Right lobe of liver (tissue), 6 donors: ENCODE measurements around the gene HDC. TPM values are rescaled to one million over a fixed set of nuclear protein-coding genes. Genes with fewer than 3 reads are reported as not detected.

Experiments
- ATAC-seq, 4 donors: fragments of 200-7000 bp; cut with Tn5 transposase; one replicate each; pipeline ENCODE4 v1.9.1; 2020; ENCODE audit warnings: mild to moderate bottlenecking in 4 of 4, moderate library complexity in 4 of 4
- DNase-seq, 3 donors: peaks; one replicate each; pipeline ENCODE4 v3.0.0-alpha.2; 2020
- H3K27ac ChIP-seq, 3 donors: fragments of 200-600 bp; one replicate each; pipeline ENCODE4 v1.8.0; 2022
- H3K27me3 ChIP-seq, 2 donors: fragments of 200-600 bp; one replicate each; pipeline ENCODE4 v1.8.0; 2022
- H3K36me3 ChIP-seq, 4 donors: fragments of 200-600 bp; sonication (generic) in 1 of 4; one replicate each; pipeline versions ENCODE4 v1.5.1 to v1.8.0; 2017 to 2022; ENCODE audit warnings: control low read depth in 1 of 4
- H3K4me1 ChIP-seq, 4 donors: fragments of 200-600 bp; sonication (generic) in 1 of 4; one replicate each; pipeline versions ENCODE4 v1.5.1 to v1.8.0; 2017 to 2022; ENCODE audit warnings: control low read depth in 1 of 4
- H3K4me3 ChIP-seq, 3 donors: fragments of 200-600 bp; one replicate each; pipeline ENCODE4 v1.8.0; 2022
- H3K9me3 ChIP-seq, 4 donors: fragments of 200-600 bp; sonication (generic) in 1 of 4; one replicate each; pipeline versions ENCODE4 v1.5.1 to v1.8.0; 2017 to 2022; ENCODE audit warnings: control low read depth in 1 of 4
- POLR2A ChIP-seq: fragments of 450-650 bp; IDR thresholded peaks from one replicate; pipeline ENCODE4 v1.6.1; 2017; ENCODE audit warnings: antibody characterized with exemption, mild to moderate bottlenecking
- WGBS: methylation state at CpG from one replicate; pipeline ENCODE4 v1.1.6; 2018; ENCODE audit warnings: low coverage, low lambda C conversion rate; ENCODE audit not compliant: insufficient coverage; ENCODE audit errors: missing lambda C conversion rate; 5-methylcytosine and 5-hydroxymethylcytosine counted together
- intact Hi-C, 2 donors: fragments of 100-400 bp; cut with DNase I; formaldehyde crosslinking; loops; one replicate each; pipeline versions ENCODE4 v1.11.2 to v1.14.1; 2022
- total RNA-seq, 6 experiments: library from RNA; depleted of rRNA in 2 of 6; stranded (reverse); fragments of >200 nt in 2 of 6; fragmentation: NEBNext Ultra II Directional in 3 of 6; extraction: Animal tissue kit (Norgen Biotek cat#: 25700) in 3 of 6; gene quantifications; one replicate each; pipeline versions ENCODE4 v1.1.0 to v1.2.4, GENCODE V29; 2016 to 2023
- TF ChIP-seq, protein P1 (sequence below), 4 donors: fragments of 200-600 bp in 3 of 4; fragments of 450-650 bp in 1 of 4; IDR thresholded peaks; one replicate each; pipeline versions ENCODE4 v1.5.1 to v1.8.0; 2016 to 2022; ENCODE audit warnings: antibody characterized with exemption in 4 of 4, mild to moderate bottlenecking in 2 of 4
- donor health status: DM: no; HTN: yes; CAD: no.
- donor health status: DM: no; HTN: no; CAD: no.
- donor health status: DM: no; HTN: no; CAD: no.
- donor health status: DM: no; HTN: yes; CAD: no.
- donor health status: DM: no; HTN: yes; CAD: no.

The HDC gene
- total RNA-seq, 6 experiments from 2014 or later = 0.26 to 0.47 (median 0.34) TPM; not detected in 3

GRCh38 chr15:50287324-50288116 is 22.0 kb upstream of the HDC start:
- Histone ChIP-seq H3K4me1 (no peaks in the 10 kb centered on the region), H3K27me3 (no peaks in the 10 kb centered on the region), H3K27ac (no peak overlapping the region), H3K4me3 (no peak overlapping the region), H3K9me3 (no peaks in the 10 kb centered on the region), H3K36me3 (peaks cover 0 to 8% (median 0%) of the 10 kb centered on the region in 4 donors)
- TF ChIP-seq, protein P1, sequence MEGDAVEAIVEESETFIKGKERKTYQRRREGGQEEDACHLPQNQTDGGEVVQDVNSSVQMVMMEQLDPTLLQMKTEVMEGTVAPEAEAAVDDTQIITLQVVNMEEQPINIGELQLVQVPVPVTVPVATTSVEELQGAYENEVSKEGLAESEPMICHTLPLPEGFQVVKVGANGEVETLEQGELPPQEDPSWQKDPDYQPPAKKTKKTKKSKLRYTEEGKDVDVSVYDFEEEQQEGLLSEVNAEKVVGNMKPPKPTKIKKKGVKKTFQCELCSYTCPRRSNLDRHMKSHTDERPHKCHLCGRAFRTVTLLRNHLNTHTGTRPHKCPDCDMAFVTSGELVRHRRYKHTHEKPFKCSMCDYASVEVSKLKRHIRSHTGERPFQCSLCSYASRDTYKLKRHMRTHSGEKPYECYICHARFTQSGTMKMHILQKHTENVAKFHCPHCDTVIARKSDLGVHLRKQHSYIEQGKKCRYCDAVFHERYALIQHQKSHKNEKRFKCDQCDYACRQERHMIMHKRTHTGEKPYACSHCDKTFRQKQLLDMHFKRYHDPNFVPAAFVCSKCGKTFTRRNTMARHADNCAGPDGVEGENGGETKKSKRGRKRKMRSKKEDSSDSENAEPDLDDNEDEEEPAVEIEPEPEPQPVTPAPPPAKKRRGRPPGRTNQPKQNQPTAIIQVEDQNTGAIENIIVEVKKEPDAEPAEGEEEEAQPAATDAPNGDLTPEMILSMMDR (IDR thresholded peaks at IDR 0.05) = no peak
- TF ChIP-seq POLR2A = no peak
- no peak for ATAC-seq
- intact Hi-C loops = no loop called here
- DNase-seq = no peak
- 87% methylated on average over 5 of the region's 6 CpGs for WGBS

- Histone ChIP-seq H3K4me1 (no peaks in the 10 kb centered on the region), H3K27me3 (no peaks in the 10 kb centered on the region), H3K4me3 (no peak overlapping the region), H3K27ac (no peak overlapping the region), H3K36me3 (peaks cover 0 to 8% (median 0%) of the 10 kb centered on the region in 4 donors), H3K9me3 (no peaks in the 10 kb centered on the region)
- ATAC-seq (no peak), DNase-seq (no peak)
- WGBS = 86% methylated on average over 4 of the region's 5 CpGs
- intact Hi-C loops = no loop called here
- no peak for TF ChIP-seq POLR2A
- TF ChIP-seq, protein P1 (IDR thresholded peaks at IDR 0.05) = no peak
Measured at GRCh38 chr15:50281427-50281826, 15.9 kb upstream of the HDC start.

- H3K4me1 ChIP-seq = no peaks in the 10 kb centered on the region
- H3K27ac ChIP-seq = no peak overlapping the region
- H3K27me3 ChIP-seq = no peaks in the 10 kb centered on the region
- WGBS = 100% methylated on average over 1 of the region's 3 CpGs
- TF ChIP-seq POLR2A = no peak
- TF ChIP-seq, protein P1 (IDR thresholded peaks at IDR 0.05) = no peak
- intact Hi-C loops = no loop called here
- ATAC-seq (no peak), DNase-seq (no peak)
- H3K4me3 ChIP-seq = no peak overlapping the region
- H3K36me3 ChIP-seq = peaks cover 0 to 3% (median 0%) of the 10 kb centered on the region in 4 donors
- H3K9me3 ChIP-seq = no peaks in the 10 kb centered on the region
Measured at GRCh38 chr15:50280271-50280670, 14.7 kb upstream of the HDC start.

- Histone ChIP-seq H3K4me1 (no peaks in the 10 kb centered on the region), H3K27ac (no peak overlapping the region), H3K36me3 (no peaks in the 10 kb centered on the region), H3K27me3 (no peaks in the 10 kb centered on the region), H3K4me3 (no peak overlapping the region), H3K9me3 (no peaks in the 10 kb centered on the region)
- no peak for TF ChIP-seq POLR2A
- TF ChIP-seq, protein P1 (IDR thresholded peaks at IDR 0.05) = no peak
- 89% methylated on average over 4 of the region's 4 CpGs for WGBS
- no peak for ATAC-seq
- intact Hi-C loops = no loop called here
- DNase-seq = no peak
Measured at GRCh38 chr15:50278496-50278895, 13.0 kb upstream of the HDC start.
